Urinary bladder (tissue), 4 donors: Measurements from ENCODE around the gene TMEM208. TPM values are rescaled to one million over a fixed set of nuclear protein-coding genes. Genes with fewer than 3 reads are reported as not detected.

ENCODE experiments used
- DNase-seq: peaks from one replicate; pipeline ENCODE4 v3.0.0-alpha.2; 2015; ENCODE audit errors: extremely low spot score
- H3K27ac ChIP-seq: one replicate; pipeline ENCODE4 v1.5.1; 2013; ENCODE audit warnings: low read depth, mild to moderate bottlenecking, moderate library complexity
- H3K36me3 ChIP-seq: one replicate; pipeline ENCODE4 v1.6.1; 2013; ENCODE audit warnings: mild to moderate bottlenecking, moderate library complexity; ENCODE audit not compliant: insufficient read depth
- H3K4me1 ChIP-seq: one replicate; pipeline ENCODE4 v1.6.1; 2013; ENCODE audit warnings: mild to moderate bottlenecking, moderate library complexity; ENCODE audit not compliant: insufficient read depth
- H3K4me3 ChIP-seq: one replicate; pipeline ENCODE4 v1.5.1; 2013; ENCODE audit warnings: low read depth, low read length
- WGBS: extraction: QIAGEN DNeasy Blood & Tissue Kit; methylation state at CpG from one replicate; pipeline ENCODE4 v1.1.7; 2013; 5-methylcytosine and 5-hydroxymethylcytosine counted together
- polyA plus RNA-seq: library from polyadenylated mRNA; stranded (reverse); fragments of 200-250 nt; gene quantifications from one replicate; pipeline ENCODE4 v1.2.3, GENCODE V29; 2013
- total RNA-seq: library from RNA; depleted of rRNA; stranded (reverse); fragments of >200 nt; gene quantifications from one replicate; pipeline ENCODE4 v1.2.3, GENCODE V29; 2014
- donor health status: healthy with polysubstance abuse.
- donor health status: healthy.

Gene TMEM208
- total and polyA plus RNA-seq, 2 donors: 12.6 to 54.4 TPM

GRCh38 chr16:67229906-67230808 is 3.2 kb downstream of the TMEM208 start:
- 93% methylated on average over 32 of the region's 32 CpGs for WGBS
- H3K4me1 ChIP-seq: no peaks in the 10 kb centered on the region
- no peak for DNase-seq
- no peaks in the 10 kb centered on the region for H3K36me3 ChIP-seq
- no peak overlapping the region for H3K4me3 ChIP-seq
- H3K27ac ChIP-seq: no peak overlapping the region

GRCh38 chr16:67230809-67231660 is 4.1 kb downstream of the TMEM208 start:
- Histone ChIP-seq H3K27ac (no peak overlapping the region), H3K4me3 (no peak overlapping the region), H3K4me1 (no peaks in the 10 kb centered on the region), H3K36me3 (no peaks in the 10 kb centered on the region)
- 86% methylated on average over 12 of the region's 12 CpGs for WGBS
- no peak for DNase-seq

GRCh38 chr16:67233596-67233995 is 6.7 kb downstream of the TMEM208 start:
- H3K27ac ChIP-seq: no peak overlapping the region
- no peaks in the 10 kb centered on the region for H3K36me3 ChIP-seq
- H3K4me1 ChIP-seq: no peaks in the 10 kb centered on the region
- WGBS: 58% methylated on average over 7 of the region's 7 CpGs
- no peak for DNase-seq
- H3K4me3 ChIP-seq: no peak overlapping the region

GRCh38 chr16:67234180-67234597 is 7.3 kb downstream of the TMEM208 start:
- no peaks in the 10 kb centered on the region for H3K4me1 ChIP-seq
- no peak for DNase-seq
- no peak overlapping the region for H3K27ac ChIP-seq
- WGBS: 93% methylated on average over 10 of the region's 10 CpGs
- no peak overlapping the region for H3K4me3 ChIP-seq
- no peaks in the 10 kb centered on the region for H3K36me3 ChIP-seq

- 86% methylated on average over 17 of the region's 17 CpGs for WGBS
- H3K27ac ChIP-seq: no peak overlapping the region
- DNase-seq: no peak
- H3K4me3 ChIP-seq: no peak overlapping the region
- no peaks in the 10 kb centered on the region for H3K4me1 ChIP-seq
- no peaks in the 10 kb centered on the region for H3K36me3 ChIP-seq
Observed at GRCh38 chr16:67235816-67236562, 9.1 kb downstream of the TMEM208 start.

GRCh38 chr16:67236563-67237395 is 9.8 kb downstream of the TMEM208 start:
- DNase-seq: no peak
- 75% methylated on average over 50 of the region's 50 CpGs for WGBS
- no peak overlapping the region for H3K27ac ChIP-seq

GRCh38 chr16:67237396-67238277 is 10.7 kb downstream of the TMEM208 start:
- H3K4me3 ChIP-seq: no peak overlapping the region
- WGBS: 80% methylated on average over 16 of the region's 16 CpGs
- no peaks in the 10 kb centered on the region for H3K4me1 ChIP-seq
- no peaks in the 10 kb centered on the region for H3K36me3 ChIP-seq
- no peak overlapping the region for H3K27ac ChIP-seq
- no peak for DNase-seq

More at GRCh38 chr16:67236563-67237395, 9.8 kb downstream of the TMEM208 start:
- Histone ChIP-seq H3K4me3 (no peak overlapping the region), H3K36me3 (no peaks in the 10 kb centered on the region), H3K4me1 (no peaks in the 10 kb centered on the region)

- DNase-seq: no peak
Observed at GRCh38 chr16:67238278-67238575, 11.3 kb downstream of the TMEM208 start.

GRCh38 chr16:67238806-67239470 is 12.0 kb downstream of the TMEM208 start:
- DNase-seq: no peak
- H3K27ac ChIP-seq: no peak overlapping the region
- H3K4me3 ChIP-seq: no peak overlapping the region
- H3K36me3 ChIP-seq: no peaks in the 10 kb centered on the region
- WGBS: 90% methylated on average over 9 of the region's 9 CpGs
- no peaks in the 10 kb centered on the region for H3K4me1 ChIP-seq

More at GRCh38 chr16:67238278-67238575, 11.3 kb downstream of the TMEM208 start:
- Histone ChIP-seq H3K4me3 (no peak overlapping the region), H3K4me1 (no peaks in the 10 kb centered on the region), H3K36me3 (no peaks in the 10 kb centered on the region), H3K27ac (no peak overlapping the region)
- WGBS: 96% methylated on average over 3 of the region's 3 CpGs

- DNase-seq: no peak
- H3K27ac ChIP-seq: no peak overlapping the region
- H3K36me3 ChIP-seq: no peaks in the 10 kb centered on the region
- no peak overlapping the region for H3K4me3 ChIP-seq
- H3K4me1 ChIP-seq: no peaks in the 10 kb centered on the region
- 77% methylated on average over 4 of the region's 4 CpGs for WGBS
Observed at GRCh38 chr16:67240506-67240905, 13.6 kb downstream of the TMEM208 start.

- no peak overlapping the region for H3K4me3 ChIP-seq
- H3K27ac ChIP-seq: peak overlapping the region; percentile 44
- no peaks in the 10 kb centered on the region for H3K36me3 ChIP-seq
- DNase-seq: no peak
- H3K4me1 ChIP-seq: no peaks in the 10 kb centered on the region
- WGBS: 69% methylated on average over 10 of the region's 10 CpGs
Observed at GRCh38 chr16:67241008-67241900, 14.3 kb downstream of the TMEM208 start.
